Rectal smooth muscle tissue (tissue), 1 donor: ENCODE measurements around the gene THAP2.
A peak's percentile ranks its signal among the peaks of the same experiment; 100 is the strongest.

Source experiments
- H3K27ac ChIP-seq: one replicate; pipeline ENCODE4 v1.7.0; 2013; ENCODE audit warnings: low read depth, low read length, inconsistent platforms
- H3K27me3 ChIP-seq: one replicate; pipeline ENCODE4 v1.7.0; 2013; ENCODE audit warnings: low read length; ENCODE audit not compliant: control insufficient read depth, insufficient read depth
- H3K36me3 ChIP-seq: one replicate; pipeline ENCODE4 v1.7.0; 2013; ENCODE audit warnings: low read length; ENCODE audit not compliant: control insufficient read depth, insufficient read depth
- H3K4me1 ChIP-seq: one replicate; pipeline ENCODE4 v1.7.0; 2013; ENCODE audit warnings: low read length; ENCODE audit not compliant: control insufficient read depth, insufficient read depth
- H3K4me3 ChIP-seq: one replicate; pipeline ENCODE4 v1.7.0; 2013; ENCODE audit warnings: low read length
- H3K9ac ChIP-seq: one replicate; pipeline ENCODE4 v1.7.0; 2013; ENCODE audit warnings: low read length

THAP2 gene

DNA sequence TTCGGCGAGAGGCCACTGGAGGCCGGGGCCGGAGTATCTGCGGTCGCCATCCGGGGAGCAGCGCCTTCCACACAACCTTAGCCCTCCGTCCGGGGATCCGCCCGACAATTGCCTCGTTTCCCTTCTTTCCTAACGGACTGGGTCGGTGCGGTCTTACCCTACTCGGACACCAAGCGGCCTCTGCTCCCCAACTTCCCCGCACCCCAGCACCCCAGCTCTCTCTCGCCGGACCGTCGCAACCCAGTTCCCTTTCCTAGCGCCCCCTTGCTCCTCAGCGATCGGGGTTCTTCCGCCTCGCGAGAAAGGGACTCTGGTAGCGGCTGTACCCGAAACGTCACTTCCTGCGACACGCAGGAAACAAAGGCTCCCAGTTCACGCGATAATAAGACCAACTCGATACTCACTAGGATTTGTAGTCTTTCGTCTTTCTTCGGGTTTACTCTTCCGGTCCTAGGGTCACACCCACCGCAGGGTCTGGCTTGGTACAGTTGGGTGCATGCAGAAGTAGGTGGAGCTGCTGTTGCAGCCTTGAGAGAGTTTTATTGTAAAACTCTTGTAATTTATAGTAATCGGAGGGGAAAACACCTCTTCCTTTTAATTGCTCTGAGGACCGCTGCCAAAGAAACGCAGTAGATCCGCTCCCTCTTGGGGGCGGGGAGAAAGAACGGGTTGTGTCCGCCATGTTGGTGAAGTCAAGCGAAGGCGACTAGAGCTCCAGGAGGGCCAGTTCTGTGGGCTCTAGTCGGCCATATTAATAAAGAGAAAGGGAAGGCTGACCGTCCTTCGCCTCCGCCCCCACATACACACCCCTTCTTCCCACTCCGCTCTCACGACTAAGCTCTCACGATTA lies at the start of gene THAP2, which contains the start of gene ZFC3H1:
TSS of gene THAP2 (plus strand) at position 741 of the 850 bp plus-strand sequence. CDS start 209 bp downstream, outside the sequence.
TSS of gene ZFC3H1 (minus strand) at position 288 of the 850 bp plus-strand sequence. CDS start at position 50, 238 bp downstream.
- Histone ChIP-seq H3K36me3 (peaks cover 3% of the 10 kb centered on the region), H3K9ac (peak within 1 kb of the TSS; percentile 96), H3K27me3 (no peaks in the 10 kb centered on the region), H3K27ac (peak within 1 kb of the TSS; percentile 96), H3K4me1 (peaks cover 11% of the 10 kb centered on the region), H3K4me3 (peak within 1 kb of the TSS; percentile 100)

DNA sequence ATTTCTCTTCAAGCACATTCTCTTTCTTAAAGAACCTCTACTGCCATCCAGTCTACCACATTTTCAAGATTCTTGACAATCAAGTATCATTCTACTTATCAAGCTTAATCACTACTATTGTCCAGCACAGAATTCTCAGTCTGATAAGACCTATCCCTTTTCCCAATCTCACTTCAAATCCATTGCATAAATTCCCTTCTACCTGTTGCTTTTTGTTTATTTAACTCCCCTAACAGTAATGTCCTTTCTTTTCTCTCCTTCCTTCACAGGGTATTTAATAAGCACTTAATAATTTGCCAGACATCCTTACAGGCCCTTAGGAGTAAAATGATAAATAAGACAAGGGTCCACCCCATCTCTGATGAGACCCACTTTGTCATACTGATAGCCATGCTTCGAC lies 42.2 kb upstream of the THAP2 start:
- Histone ChIP-seq H3K4me1 (no peaks in the 10 kb centered on the region), H3K27ac (no peak overlapping the region), H3K36me3 (peaks cover 24% of the 10 kb centered on the region), H3K4me3 (no peak overlapping the region), H3K27me3 (no peaks in the 10 kb centered on the region), H3K9ac (no peak overlapping the region)

DNA sequence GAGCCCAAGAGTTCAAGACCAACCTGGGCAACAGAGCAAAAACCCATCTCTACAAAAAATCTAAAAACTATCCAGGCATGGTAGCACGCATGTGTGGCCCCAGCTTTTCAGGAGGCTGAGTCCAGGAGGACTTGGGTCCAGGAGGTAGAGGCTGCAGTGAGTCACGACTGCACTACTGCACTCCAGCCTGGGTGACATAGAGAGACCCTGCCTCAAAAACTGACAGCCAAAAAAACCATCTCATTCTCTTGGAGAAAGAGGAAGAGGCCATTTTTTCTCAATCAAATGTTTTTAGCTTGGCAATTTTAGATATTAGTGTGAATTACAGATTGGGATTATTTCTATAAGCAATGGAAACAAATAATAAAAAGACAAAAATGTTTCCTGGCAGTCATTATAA lies 38.6 kb upstream of the THAP2 start:
- Histone ChIP-seq H3K27me3 (no peaks in the 10 kb centered on the region), H3K4me3 (no peak overlapping the region), H3K36me3 (peaks cover 33% of the 10 kb centered on the region), H3K27ac (no peak overlapping the region), H3K9ac (no peak overlapping the region), H3K4me1 (no peaks in the 10 kb centered on the region)

DNA sequence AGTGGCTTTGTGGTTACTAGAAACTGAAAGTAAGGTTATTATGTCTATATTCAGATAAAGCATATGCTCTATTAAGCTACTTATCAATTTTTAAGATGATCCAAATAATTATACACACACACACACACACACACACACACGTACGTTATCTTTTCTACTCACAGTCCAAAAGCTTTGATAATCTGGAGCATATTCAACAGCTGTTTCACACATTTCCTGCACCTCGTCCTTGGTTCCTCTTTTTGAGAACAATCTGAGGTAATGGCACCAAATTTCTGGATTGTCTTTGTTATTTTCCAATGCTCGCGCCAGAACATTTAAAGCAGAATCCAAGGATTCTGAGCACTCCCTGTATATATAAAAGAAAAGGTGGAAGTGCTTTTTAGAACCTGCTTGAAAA lies 38.0 kb upstream of the THAP2 start:
- H3K9ac ChIP-seq = no peak overlapping the region
- no peaks in the 10 kb centered on the region for H3K27me3 ChIP-seq
- H3K4me1 ChIP-seq = no peaks in the 10 kb centered on the region
- H3K4me3 ChIP-seq = no peak overlapping the region
- H3K36me3 ChIP-seq = peaks cover 34% of the 10 kb centered on the region
- no peak overlapping the region for H3K27ac ChIP-seq

DNA sequence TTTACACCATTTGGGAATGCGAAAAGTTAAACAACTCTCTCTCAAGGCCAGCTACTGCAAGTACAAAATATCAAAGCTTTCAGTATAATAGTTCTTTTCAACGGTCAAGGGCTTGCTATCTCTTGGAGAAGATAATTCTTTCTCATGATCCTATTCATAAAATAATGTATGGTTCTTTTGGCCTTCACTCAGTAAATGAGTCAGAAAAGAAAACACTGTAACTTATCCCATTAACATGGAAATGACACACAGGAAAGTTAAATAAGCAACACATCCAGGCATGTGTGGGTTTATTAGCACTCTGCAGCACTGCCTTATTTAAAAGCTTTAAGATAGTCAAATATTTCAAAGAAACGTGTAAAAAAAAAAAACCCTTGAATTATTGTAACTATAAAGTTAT lies 37.3 kb upstream of the THAP2 start:
- H3K27me3 ChIP-seq = no peaks in the 10 kb centered on the region
- H3K36me3 ChIP-seq = peaks cover 35% of the 10 kb centered on the region
- H3K4me1 ChIP-seq = no peaks in the 10 kb centered on the region
- no peak overlapping the region for H3K4me3 ChIP-seq
- no peak overlapping the region for H3K27ac ChIP-seq
- no peak overlapping the region for H3K9ac ChIP-seq

DNA sequence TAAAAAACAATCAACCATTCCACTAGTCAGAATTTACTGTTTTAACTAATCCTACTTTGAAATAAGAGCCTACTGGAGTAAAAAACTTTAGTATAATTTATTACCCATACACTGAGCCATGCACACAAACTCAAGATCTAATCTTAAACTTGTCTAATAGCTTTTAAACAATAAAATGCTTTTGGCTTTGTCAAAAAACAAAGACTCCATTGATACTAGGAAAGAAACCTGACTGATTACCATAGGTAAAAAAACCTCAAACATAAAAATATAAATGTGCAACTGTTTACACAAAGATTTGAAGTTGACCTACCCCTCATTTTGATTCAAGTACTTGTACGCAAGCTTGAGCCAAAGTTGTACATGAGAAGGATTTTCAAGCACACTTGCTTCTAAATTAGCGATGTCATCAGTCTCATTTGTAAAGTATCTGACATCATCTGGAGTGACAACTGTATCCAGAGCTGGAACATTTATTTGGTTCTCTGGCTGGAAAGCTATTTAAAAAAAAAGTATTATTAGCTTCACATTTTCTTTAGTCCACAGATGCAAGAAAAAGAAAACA lies 36.6 kb upstream of the THAP2 start:
- Histone ChIP-seq H3K4me1 (no peaks in the 10 kb centered on the region), H3K27ac (no peak overlapping the region), H3K9ac (no peak overlapping the region), H3K4me3 (no peak overlapping the region), H3K27me3 (no peaks in the 10 kb centered on the region), H3K36me3 (peaks cover 35% of the 10 kb centered on the region)

GRCh38 chr12:71636704-71637115 lies 27.4 kb upstream of the THAP2 start:
- no peak overlapping the region for H3K27ac ChIP-seq
- no peaks in the 10 kb centered on the region for H3K27me3 ChIP-seq
- no peak overlapping the region for H3K4me3 ChIP-seq
- H3K36me3 ChIP-seq = peaks cover 33% of the 10 kb centered on the region
- H3K9ac ChIP-seq = no peak overlapping the region
- no peaks in the 10 kb centered on the region for H3K4me1 ChIP-seq

DNA sequence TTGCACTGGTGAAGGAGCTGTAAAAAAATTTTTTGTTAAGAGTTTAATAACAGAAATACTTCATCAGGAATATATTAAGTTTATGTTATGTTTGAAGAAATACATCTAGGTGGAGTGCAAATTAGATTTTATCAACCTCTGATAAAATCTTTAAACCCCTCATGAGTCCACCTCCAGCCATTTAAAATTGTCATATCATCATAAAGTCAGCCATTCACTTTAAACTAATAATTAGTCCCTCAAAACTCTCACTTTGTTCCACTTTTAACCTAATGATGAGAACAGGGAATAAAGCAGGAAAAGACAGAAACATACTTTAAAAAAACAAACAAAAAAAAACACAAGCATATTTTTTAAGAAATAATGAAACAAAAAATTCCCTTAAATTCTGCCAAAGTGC lies 25.6 kb upstream of the THAP2 start:
- no peak overlapping the region for H3K27ac ChIP-seq
- no peaks in the 10 kb centered on the region for H3K27me3 ChIP-seq
- no peak overlapping the region for H3K4me3 ChIP-seq
- peaks cover 25% of the 10 kb centered on the region for H3K36me3 ChIP-seq
- no peak overlapping the region for H3K9ac ChIP-seq
- H3K4me1 ChIP-seq = no peaks in the 10 kb centered on the region

- Histone ChIP-seq H3K36me3 (peaks cover 25% of the 10 kb centered on the region), H3K4me1 (no peaks in the 10 kb centered on the region), H3K27ac (no peak overlapping the region), H3K9ac (no peak overlapping the region), H3K27me3 (no peaks in the 10 kb centered on the region), H3K4me3 (no peak overlapping the region)
Observed at GRCh38 chr12:71639341-71639760, 24.8 kb upstream of the THAP2 start.

DNA sequence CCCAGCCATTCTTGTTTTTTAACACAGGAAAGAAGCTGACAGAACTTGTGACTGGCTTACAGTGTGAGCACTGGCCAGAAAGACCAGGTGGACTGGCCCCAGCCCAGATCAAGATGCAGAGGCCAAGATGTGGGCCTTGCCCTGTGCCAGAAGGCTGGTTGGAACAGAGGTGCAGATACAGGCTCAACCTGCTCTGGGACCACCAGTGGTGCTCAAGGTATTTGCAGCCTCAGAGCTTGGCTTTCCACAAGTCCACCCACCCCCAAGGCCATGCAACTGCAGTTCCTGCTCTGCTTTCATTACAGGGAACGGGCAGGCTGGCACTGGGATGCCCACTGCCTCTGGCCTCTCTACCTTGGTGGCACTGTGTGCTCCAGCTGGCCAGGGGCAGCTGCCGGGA lies 23.8 kb upstream of the THAP2 start:
- no peak overlapping the region for H3K9ac ChIP-seq
- no peak overlapping the region for H3K4me3 ChIP-seq
- no peaks in the 10 kb centered on the region for H3K27me3 ChIP-seq
- peaks cover 25% of the 10 kb centered on the region for H3K36me3 ChIP-seq
- no peaks in the 10 kb centered on the region for H3K4me1 ChIP-seq
- no peak overlapping the region for H3K27ac ChIP-seq

DNA sequence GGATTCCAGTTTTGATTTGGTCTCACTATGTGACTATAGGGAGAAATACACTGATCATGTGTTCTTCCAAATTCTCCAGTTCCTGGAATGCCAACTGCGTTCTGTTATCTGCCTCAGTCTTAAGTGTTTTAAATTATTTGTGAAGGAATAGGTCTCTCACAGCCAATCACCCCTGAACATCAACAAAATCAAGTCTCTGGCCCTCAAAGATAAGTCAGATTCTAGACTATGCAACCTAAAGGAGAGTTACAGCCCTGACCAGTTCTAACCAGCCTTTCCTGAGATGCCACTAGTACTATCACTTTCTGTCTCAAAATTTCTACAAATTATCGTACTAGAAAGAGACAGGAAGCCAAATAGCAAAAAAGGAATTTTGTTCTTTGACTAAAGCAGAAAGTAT lies 22.7 kb upstream of the THAP2 start:
- Histone ChIP-seq H3K9ac (no peak overlapping the region), H3K36me3 (peaks cover 24% of the 10 kb centered on the region), H3K4me3 (no peak overlapping the region), H3K27me3 (no peaks in the 10 kb centered on the region), H3K27ac (no peak overlapping the region), H3K4me1 (no peaks in the 10 kb centered on the region)

GRCh38 chr12:71642264-71642663 lies 21.8 kb upstream of the THAP2 start:
- Histone ChIP-seq H3K36me3 (peaks cover 22% of the 10 kb centered on the region), H3K27ac (no peak overlapping the region), H3K4me3 (no peak overlapping the region), H3K27me3 (no peaks in the 10 kb centered on the region), H3K4me1 (no peaks in the 10 kb centered on the region), H3K9ac (no peak overlapping the region)

- Histone ChIP-seq H3K9ac (no peak overlapping the region), H3K36me3 (peaks cover 14% of the 10 kb centered on the region), H3K4me1 (no peaks in the 10 kb centered on the region), H3K27me3 (no peaks in the 10 kb centered on the region), H3K27ac (no peak overlapping the region), H3K4me3 (no peak overlapping the region)
Observed at GRCh38 chr12:71645268-71645667, 18.8 kb upstream of the THAP2 start.
